IMR-90 (cell line): ENCODE results near the gene ZAP70.

Experiments
- BHLHE40 ChIP-seq: fragments of 150-350 bp; IDR thresholded peaks from 2 replicates; pipeline ENCODE4 v1.6.1; 2016; ENCODE audit warnings: mild to moderate bottlenecking, low read depth, low read length
- MXI1 ChIP-seq: IDR thresholded peaks from 2 replicates; pipeline ENCODE4 v1.6.1; 2012; ENCODE audit warnings: low read depth, mild to moderate bottlenecking, low read length, moderate library complexity, borderline replicate concordance

DNA sequence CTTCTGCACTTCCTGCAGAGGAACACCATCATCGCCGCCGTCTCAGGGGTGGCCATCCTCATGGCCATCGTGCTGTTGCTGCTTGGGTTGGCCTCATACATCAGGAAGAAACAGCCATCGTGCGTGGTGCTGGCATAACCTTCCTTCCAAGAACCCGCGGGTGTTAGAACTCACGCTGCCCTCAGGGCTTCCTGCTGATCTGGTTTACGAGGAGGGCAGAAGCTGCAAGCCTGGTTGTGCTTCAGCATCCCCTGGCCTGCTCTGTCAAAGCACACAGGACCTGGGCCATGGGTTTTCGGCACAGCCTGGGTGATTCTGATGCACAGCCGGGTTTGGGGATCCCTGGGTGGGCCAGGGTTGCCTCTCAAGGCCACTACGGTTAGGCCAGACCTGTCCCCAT is 12.2 kb upstream of the ZAP70 start:
- TF ChIP-seq MXI1 (no peak), BHLHE40 (no peak)
